GM18951 (cell line): ENCODE results near the gene HS3ST4.

Source experiments
- POLR2A ChIP-seq: IDR thresholded peaks from 4 replicates; pipeline ENCODE4 v1.6.1; 2011; ENCODE audit warnings: mild to moderate bottlenecking; ENCODE audit not compliant: insufficient read length, insufficient read depth; ENCODE audit errors: extremely low read depth
- in situ Hi-C: fragments of 300-500 bp; cut with MboI; formaldehyde crosslinking; loops from one replicate; pipeline ENCODE4 v1.12.0; 2022; ENCODE audit warnings: low sequenced_read_pairs, mixed read lengths, inconsistent platforms; ENCODE audit not compliant: unreplicated experiment

The HS3ST4 gene

DNA sequence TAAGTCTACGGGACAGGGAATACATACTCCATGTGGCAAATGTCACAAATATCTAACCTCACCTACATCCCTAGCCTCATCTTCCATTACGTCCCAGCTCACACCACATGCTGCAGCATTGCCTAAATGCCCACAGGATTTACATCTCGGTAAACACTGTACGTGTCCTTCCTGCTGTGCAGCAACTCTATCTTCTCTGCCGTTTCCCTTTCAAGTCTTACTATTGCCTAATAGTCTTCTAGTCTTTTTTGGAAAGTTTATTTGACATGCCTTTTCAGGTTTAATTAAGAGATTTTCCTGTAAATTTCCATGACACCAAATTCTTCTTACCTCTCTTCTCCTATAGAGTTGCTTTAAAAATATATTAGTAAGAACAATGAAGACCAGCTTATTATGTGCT lies 120.5 kb downstream of the HS3ST4 start:
- in situ Hi-C loops, result no loop called here
- TF ChIP-seq POLR2A, result no peak

DNA sequence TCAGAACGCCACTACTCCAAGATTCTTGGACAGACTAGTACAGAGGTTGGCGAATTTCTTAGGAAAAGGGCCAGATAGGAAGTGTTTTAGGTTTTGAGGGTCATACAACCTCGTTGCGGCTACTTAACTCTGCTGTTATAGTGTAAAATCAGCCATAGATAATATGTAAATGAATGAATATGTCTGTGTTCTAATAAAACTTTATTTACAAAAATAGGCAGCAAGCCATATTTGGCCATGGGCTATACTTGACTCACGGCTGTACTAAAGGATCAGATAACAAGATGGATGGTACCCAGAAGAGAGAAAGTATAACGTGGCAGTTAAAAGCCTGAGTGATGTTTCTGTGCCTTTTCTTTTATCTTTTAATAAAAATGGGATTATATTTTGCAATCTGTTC lies 125.5 kb downstream of the HS3ST4 start:
- in situ Hi-C loops, result no loop called here
- no peak for TF ChIP-seq POLR2A

DNA sequence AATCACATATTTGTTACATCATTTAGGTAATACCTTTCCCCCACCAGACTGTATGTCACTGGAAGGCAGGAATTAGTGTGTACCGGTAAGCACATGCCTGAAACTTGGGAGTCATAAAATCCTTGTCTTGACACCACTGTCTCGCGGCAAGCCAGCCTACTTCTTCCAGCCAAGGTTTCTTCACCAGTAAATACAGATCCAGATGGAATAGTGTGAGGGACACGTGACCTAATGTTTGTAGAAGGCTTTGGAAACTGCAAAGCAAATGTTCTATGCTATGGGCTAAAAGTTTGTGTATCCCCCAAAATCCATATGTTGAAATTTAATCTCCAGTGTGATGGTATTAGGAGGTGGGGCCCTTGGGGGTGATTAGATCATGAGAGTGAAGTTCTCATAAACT lies 126.1 kb downstream of the HS3ST4 start:
- in situ Hi-C loops, result no loop called here
- no peak for TF ChIP-seq POLR2A

DNA sequence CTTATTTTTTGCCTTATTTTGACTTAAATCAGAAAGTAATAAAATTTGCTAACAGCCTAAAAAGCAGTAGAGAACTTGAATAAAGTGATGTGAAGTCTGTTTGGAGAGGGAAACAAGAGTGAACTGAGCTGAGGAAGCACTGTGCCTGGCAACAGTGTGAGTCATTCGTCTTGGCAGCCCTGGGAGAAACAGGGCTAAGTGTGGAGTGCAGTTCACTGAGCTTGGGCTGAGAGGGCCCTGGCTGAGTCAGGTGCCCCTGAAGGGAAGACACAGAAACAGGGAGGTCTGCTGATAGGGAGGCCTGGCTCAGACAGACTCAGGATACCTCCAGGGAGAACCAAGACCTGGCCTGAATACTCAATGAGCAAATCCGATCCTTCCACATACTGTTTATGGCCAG lies 132.1 kb downstream of the HS3ST4 start:
- in situ Hi-C loops, result no loop called here
- no peak for TF ChIP-seq POLR2A

DNA sequence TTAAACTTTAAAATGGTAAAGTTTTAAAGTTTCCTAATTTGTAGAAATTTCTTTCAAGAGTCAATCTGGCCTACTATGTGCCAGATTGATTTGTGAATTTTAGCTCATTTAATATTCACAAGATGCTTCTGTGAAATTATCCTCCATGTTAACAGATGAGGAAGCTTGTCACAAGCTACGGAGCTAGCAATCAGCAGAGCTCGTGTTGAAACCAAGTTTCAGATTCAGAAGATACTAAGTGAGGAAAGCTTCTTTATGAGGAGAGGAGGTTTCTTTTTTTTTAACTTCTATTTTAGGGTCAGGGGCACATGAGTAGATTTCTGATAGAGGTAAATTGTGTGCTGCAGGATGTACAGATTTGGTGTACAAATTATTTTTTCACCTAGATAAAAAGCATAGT lies 135.9 kb downstream of the HS3ST4 start:
- TF ChIP-seq POLR2A, result no peak
- in situ Hi-C loops, result loop anchor here (25.0 kb wide), 1 partner anchor 1285 kb away; no protein-coding TSS in a partner anchor

DNA sequence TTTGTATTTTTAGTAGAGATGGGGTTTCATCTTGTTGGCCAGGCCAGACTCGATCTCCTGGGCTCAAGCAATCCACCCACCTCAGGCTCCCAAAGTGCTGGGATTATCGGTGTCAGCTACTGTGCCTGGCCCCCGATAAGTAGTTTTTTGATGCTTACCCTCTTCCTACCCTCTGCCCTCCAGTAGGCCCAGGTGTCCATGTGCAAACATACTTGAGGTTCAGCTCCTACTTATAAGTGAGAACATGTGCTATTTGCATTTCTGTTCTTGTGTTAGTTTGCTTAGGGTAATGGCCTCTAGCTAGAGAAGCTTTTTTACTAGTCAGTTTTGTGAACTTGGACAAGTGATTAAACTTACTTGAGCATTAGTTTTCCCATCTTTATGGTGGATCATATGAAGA lies 136.8 kb downstream of the HS3ST4 start:
- no peak for TF ChIP-seq POLR2A
- in situ Hi-C loops, result loop anchor here (25.0 kb wide), 1 partner anchor 1284 kb away; no protein-coding TSS in a partner anchor

DNA sequence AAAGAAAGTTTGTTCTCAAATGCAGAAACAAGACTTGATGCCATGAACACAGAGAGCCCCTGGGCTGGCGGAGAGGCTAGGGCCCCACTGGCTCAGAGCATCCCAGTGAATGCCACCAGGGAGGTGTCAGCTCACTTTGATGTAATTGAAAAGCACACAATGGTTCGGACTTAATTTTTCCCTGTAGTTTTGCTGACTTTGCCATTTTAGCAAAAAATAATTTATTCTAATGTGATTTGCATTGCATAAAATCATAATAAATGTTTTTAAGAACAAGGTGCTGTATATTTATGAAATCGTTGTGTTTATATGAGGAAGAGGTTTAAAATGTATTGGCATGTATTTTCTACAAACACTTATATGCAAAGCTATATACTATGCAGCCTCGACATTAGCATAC lies 140.5 kb downstream of the HS3ST4 start:
- TF ChIP-seq POLR2A, result no peak
- in situ Hi-C loops, result loop anchor here (25.0 kb wide), 1 partner anchor 1280 kb away; no protein-coding TSS in a partner anchor

DNA sequence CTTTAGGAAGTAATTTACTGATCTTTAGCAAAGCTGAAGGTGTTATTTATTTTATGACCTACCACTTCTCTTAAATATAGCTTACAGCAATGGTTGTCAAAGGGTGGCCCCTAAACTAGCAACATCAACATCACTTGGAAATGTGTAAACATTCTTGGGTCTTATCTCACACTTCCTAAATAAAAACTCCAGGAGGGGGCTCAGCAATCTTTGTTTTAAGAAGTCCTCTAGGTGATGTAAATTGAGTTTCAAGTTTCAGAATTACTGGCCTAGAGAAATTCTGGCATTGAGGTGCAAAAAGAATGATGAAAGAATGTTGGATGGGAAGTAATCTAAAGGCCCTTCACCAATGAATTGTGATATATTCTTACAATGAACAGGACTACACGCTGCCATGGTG lies 142.3 kb downstream of the HS3ST4 start:
- in situ Hi-C loops, result loop anchor here (25.0 kb wide), 1 partner anchor 1278 kb away; no protein-coding TSS in a partner anchor
- TF ChIP-seq POLR2A, result no peak

DNA sequence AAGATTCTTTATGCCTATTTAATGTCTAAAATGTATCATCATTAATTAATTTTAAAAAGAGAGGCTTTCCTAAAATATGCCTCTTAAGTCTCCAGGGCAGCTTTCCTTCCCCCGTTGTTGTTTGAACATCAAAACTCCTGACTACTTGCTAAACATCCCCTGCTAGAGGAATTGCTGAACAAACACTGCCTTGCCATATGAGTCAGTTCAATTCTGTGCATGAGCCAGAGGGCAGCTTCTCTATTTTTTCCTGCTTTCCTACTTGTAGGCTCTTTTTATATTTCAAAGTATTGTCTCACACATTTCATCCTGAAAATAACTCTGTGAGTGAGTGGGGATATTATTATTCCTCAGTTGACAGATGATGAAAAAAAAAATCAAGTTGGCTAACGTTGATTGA lies 143.4 kb downstream of the HS3ST4 start:
- in situ Hi-C loops, result loop anchor here (25.0 kb wide), 1 partner anchor 1277 kb away; no protein-coding TSS in a partner anchor

DNA sequence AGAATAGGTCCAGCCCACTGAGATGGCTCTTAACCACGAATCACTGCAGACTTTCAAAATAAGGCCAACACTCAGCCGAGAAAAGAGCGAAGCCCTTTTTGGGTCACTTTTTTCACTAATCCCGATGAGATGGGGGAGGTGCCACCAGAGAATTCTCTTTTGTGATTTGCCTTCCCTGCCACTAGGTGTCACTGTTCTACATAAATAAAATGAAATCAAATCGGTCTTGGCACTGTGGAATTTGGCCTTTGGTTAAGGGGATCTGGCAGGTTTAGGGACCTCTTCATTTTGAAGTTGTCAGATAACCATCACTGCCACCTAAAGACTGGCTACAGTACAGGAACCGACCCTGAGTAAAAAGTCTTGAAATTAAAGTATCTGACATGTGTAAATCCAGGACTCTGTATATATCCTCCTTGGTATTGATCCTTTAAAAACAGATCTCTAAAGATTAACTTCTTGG lies 147.0 kb downstream of the HS3ST4 start:
- in situ Hi-C loops, result loop anchor here (25.0 kb wide), 1 partner anchor 1274 kb away; no protein-coding TSS in a partner anchor
- no peak for TF ChIP-seq POLR2A

More for the DNA sequence above, 143.4 kb downstream of the HS3ST4 start:
- no peak for TF ChIP-seq POLR2A

DNA sequence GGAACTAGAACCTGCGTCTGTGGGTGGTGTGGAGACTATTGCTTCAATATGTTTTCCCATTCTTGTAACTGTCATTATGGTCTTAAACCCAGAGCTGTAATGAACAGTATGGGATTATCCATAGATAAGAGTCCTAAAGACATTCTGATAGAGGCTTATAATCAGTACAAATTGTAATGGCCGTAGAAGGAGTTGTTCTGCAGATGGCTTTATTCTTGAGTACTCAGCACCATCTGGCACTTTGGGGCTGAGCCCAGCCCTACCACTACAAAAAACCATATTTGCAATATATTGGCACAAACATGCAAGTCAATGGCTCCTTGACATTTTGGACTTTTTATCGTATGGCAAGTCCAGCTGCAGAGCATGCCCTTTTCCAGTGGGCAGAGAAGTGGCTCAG lies 150.0 kb downstream of the HS3ST4 start:
- in situ Hi-C loops, result loop anchor here (25.0 kb wide), 1 partner anchor 1271 kb away; no protein-coding TSS in a partner anchor
- TF ChIP-seq POLR2A, result no peak

DNA sequence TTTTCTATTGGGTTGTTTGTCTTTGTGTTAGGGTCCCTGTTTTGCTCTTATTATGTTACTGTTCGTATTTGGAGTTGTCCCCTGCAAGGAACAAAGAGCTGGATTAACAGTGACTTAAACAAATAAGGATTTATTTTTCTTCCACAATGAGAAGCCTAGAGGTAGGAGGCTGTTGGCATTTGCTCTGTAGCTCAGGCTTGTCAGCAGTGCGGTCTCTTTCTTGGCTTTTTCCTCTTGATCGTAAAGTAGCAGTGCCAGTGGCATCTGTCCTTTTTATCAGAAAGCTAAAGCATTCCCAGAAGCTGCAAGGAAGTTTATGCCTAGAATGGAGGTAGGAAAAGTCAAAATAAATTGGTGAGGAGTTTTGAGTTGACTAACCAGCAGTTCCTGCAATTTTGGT lies 154.1 kb downstream of the HS3ST4 start:
- TF ChIP-seq POLR2A, result no peak
- in situ Hi-C loops, result loop anchor here (25.0 kb wide), 1 partner anchor 1266 kb away; no protein-coding TSS in a partner anchor

DNA sequence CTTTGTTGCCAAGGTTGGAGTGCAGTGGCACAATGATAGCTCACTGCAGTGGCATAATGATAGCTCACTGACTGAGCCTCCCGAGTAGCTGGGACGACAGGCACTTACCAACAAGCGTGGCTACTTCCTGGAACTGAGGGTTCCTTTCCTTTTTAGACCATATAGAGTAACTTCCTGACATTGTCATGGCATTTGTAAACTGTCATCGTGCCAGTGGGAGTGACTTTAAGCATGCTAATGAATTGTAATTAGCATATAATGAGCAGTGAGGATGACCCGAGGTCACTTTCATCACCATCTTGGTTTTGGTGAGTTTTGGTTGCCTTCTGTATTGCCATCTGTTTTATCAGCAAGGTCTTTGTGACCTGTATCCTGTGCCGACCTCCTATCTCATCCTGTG lies 162.4 kb downstream of the HS3ST4 start:
- in situ Hi-C loops, result no loop called here

DNA sequence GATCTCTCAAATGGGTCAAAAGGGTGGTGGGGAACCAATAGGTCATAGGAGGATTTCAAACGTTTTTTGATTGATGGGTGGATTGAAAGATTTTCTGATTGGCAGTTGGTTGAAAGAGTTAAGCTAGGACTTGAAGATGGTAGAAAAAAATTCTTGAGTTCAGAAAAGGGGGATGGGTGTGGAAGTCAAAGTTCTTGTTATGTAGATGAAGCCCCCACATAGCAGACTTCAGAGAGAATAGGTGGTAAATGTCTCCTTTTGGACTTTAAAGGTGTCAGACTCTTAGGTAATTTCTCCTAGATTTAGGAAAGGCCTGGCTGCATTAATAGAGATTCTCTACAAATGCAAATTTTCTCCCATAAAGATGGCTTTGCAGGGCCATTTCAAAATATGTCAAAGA lies 163.3 kb downstream of the HS3ST4 start:
- in situ Hi-C loops, result no loop called here
- no peak for TF ChIP-seq POLR2A

More for the DNA sequence above, 162.4 kb downstream of the HS3ST4 start:
- TF ChIP-seq POLR2A, result no peak

DNA sequence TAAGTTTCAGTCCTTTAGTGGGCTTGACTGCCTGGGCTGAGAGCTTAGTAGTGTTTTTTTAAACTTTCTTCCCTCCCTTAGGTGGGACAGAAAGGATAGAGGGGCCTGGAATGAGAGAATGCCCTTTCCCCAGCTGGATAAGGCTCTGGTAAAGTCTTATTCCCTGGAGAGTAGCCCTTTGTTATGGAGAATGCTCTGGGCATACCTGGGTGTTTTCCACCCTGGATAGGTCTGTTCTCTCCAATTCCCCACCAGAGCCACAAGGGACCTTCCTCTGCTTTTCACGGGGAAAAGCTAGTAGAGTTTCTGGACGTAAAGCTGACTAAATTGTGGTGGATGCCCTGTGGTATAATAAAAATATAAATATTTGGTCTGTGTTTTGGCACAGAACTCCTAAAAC lies 164.1 kb downstream of the HS3ST4 start:
- in situ Hi-C loops, result no loop called here

DNA sequence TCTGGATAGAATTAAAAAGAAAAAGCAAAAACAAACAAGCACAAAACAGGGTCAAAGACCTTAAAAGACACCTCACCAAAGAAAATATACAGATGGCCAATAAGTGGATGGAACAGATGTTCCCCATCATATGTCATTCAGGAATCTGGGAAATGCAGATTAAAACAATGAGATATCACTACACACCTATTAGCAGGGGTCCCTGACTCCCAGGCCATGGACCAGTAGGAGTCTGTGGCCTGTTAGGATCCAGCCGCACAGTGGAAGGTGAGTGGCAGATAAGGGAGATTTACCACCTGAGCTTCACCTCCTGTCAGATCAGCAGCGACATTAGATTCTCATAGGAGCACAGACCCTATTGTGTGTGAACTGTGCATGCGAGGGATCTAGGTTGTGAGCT lies 167.9 kb downstream of the HS3ST4 start:
- in situ Hi-C loops, result no loop called here

More for the DNA sequence above, 164.1 kb downstream of the HS3ST4 start:
- TF ChIP-seq POLR2A, result no peak

More for the DNA sequence above, 167.9 kb downstream of the HS3ST4 start:
- no peak for TF ChIP-seq POLR2A
